Sigmoid colon (tissue), 4 donors: Measurements from ENCODE around the gene RETN.
"Not testable (repeated sequence)": the region's sequence is repeated elsewhere in the genome, so short reads cannot be mapped to it uniquely, and the experiment has no call there.

Source experiments
- EP300 ChIP-seq, 4 donors: sonication (generic); formaldehyde crosslinking; IDR thresholded peaks; one replicate each; pipeline ENCODE4 v1.6.1; 2017; ENCODE audit warnings: antibody characterized with exemption in 4 of 4
- POLR2A ChIP-seq, 2 donors: fragments of 450-650 bp; IDR thresholded peaks; one replicate each; pipeline ENCODE4 v1.6.1; 2016; ENCODE audit warnings: antibody characterized with exemption in 2 of 2, mild to moderate bottlenecking in 2 of 2, moderate library complexity in 2 of 2
- TF ChIP-seq, protein P1 (sequence below), 4 experiments: fragments of 450-650 bp in 3 of 4; fragments of 200-600 bp in 1 of 4; IDR thresholded peaks; one replicate each; pipeline ENCODE4 v1.5.1; 2016 to 2019; ENCODE audit warnings: antibody characterized with exemption in 4 of 4, mild to moderate bottlenecking in 3 of 4, moderate library complexity in 2 of 4

GRCh38 chr19:7643629-7644549 is 25.0 kb upstream of the RETN start:
- TF ChIP-seq, protein P1, sequence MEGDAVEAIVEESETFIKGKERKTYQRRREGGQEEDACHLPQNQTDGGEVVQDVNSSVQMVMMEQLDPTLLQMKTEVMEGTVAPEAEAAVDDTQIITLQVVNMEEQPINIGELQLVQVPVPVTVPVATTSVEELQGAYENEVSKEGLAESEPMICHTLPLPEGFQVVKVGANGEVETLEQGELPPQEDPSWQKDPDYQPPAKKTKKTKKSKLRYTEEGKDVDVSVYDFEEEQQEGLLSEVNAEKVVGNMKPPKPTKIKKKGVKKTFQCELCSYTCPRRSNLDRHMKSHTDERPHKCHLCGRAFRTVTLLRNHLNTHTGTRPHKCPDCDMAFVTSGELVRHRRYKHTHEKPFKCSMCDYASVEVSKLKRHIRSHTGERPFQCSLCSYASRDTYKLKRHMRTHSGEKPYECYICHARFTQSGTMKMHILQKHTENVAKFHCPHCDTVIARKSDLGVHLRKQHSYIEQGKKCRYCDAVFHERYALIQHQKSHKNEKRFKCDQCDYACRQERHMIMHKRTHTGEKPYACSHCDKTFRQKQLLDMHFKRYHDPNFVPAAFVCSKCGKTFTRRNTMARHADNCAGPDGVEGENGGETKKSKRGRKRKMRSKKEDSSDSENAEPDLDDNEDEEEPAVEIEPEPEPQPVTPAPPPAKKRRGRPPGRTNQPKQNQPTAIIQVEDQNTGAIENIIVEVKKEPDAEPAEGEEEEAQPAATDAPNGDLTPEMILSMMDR (IDR thresholded peaks at IDR 0.05), result not testable (repeated sequence)
- TF ChIP-seq POLR2A, EP300 (IDR thresholded peaks at IDR 0.05): not testable (repeated sequence)
